Body of pancreas (tissue), 4 donors: Measurements from ENCODE around the gene S1PR1.

Experiments used
- POLR2A ChIP-seq, 3 donors: fragments of 450-650 bp; IDR thresholded peaks; one replicate each; pipeline ENCODE4 v1.6.1; 2016; ENCODE audit warnings: antibody characterized with exemption in 3 of 3, mild to moderate bottlenecking in 2 of 3
- TF ChIP-seq, protein P1 (sequence below), 7 experiments: fragments of 450-650 bp in 4 of 7; fragments of 200-600 bp in 3 of 7; sonication (generic) in 3 of 7; IDR thresholded peaks; one replicate each; pipeline ENCODE4 v1.5.1; 2016 to 2019; ENCODE audit warnings: antibody characterized with exemption in 7 of 7

DNA sequence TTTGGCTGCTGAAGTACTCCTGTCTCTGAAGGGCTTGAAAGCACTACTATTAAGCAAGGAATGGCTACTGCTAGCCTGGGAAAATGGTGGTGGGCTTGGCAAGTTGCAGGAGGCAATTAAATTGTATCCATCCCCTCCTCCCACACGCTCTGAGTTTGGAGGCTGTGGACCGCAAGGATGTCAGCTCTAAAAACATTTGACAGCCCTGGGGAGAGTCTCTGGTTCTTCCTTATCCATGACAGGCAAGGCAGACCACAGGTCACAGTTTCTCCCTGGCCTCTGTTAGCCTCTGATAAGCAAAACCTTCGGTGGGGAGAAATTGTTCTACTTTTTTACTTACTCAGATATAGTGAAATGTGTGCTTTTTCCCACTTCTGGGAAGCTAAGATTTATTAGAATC lies 46.6 kb downstream of the S1PR1 start:
- TF ChIP-seq, protein P1, sequence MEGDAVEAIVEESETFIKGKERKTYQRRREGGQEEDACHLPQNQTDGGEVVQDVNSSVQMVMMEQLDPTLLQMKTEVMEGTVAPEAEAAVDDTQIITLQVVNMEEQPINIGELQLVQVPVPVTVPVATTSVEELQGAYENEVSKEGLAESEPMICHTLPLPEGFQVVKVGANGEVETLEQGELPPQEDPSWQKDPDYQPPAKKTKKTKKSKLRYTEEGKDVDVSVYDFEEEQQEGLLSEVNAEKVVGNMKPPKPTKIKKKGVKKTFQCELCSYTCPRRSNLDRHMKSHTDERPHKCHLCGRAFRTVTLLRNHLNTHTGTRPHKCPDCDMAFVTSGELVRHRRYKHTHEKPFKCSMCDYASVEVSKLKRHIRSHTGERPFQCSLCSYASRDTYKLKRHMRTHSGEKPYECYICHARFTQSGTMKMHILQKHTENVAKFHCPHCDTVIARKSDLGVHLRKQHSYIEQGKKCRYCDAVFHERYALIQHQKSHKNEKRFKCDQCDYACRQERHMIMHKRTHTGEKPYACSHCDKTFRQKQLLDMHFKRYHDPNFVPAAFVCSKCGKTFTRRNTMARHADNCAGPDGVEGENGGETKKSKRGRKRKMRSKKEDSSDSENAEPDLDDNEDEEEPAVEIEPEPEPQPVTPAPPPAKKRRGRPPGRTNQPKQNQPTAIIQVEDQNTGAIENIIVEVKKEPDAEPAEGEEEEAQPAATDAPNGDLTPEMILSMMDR (IDR thresholded peaks at IDR 0.05) = no peak
- TF ChIP-seq POLR2A (IDR thresholded peaks at IDR 0.05) = no peak
